WI38 (cell line): ENCODE data around the gene UVRAG.

Source experiments
- H3K4me3 ChIP-seq: 2 replicates; pipeline ENCODE4 v1.5.1; 2011; ENCODE audit warnings: low read depth, mild to moderate bottlenecking, control low read depth, low read length
- TF ChIP-seq, protein P1 (sequence below): IDR thresholded peaks from 2 replicates; pipeline ENCODE4 v1.5.1; 2012; ENCODE audit warnings: low read depth, mild to moderate bottlenecking, control low read depth, low read length

UVRAG gene

DNA sequence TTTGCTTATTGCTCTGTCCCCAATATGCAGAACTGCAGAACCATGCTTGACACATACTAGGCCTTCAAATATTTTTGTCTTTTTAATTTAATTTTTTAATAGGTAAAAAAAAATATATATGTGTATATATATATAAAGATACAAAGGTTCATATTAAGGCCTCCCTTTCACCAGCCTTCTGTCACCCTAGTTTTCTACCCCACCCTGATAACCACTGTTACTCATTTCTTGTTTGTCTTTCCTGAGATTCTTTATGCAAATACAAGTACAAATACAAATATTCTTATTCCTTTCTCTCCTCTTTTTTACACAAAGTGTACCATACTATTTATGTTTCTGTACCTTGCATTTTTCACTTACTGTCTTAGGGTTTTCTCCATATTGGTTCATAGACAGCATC, 43.0 kb downstream of the UVRAG start:
- no peak overlapping the region for H3K4me3 ChIP-seq
- TF ChIP-seq, protein P1, sequence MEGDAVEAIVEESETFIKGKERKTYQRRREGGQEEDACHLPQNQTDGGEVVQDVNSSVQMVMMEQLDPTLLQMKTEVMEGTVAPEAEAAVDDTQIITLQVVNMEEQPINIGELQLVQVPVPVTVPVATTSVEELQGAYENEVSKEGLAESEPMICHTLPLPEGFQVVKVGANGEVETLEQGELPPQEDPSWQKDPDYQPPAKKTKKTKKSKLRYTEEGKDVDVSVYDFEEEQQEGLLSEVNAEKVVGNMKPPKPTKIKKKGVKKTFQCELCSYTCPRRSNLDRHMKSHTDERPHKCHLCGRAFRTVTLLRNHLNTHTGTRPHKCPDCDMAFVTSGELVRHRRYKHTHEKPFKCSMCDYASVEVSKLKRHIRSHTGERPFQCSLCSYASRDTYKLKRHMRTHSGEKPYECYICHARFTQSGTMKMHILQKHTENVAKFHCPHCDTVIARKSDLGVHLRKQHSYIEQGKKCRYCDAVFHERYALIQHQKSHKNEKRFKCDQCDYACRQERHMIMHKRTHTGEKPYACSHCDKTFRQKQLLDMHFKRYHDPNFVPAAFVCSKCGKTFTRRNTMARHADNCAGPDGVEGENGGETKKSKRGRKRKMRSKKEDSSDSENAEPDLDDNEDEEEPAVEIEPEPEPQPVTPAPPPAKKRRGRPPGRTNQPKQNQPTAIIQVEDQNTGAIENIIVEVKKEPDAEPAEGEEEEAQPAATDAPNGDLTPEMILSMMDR, result no peak

DNA sequence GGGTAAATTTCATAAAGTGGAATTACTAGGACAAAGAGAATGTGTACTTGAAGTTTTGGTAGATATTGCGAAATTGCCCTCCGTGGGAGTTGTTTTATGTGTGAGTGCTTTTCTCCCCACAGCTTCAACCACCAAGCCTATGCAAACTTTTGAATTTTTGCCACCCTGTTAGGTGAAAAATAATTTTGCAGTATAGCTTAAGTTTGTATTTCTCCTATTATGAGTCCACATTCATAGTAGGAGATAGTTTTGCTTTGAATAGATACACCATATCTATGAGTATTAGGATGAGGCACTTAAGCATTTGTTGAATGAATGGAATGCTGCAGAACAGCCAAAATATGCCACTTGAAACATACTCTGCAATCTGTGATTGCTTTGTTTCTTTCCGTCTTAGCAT, 43.6 kb downstream of the UVRAG start:
- TF ChIP-seq, protein P1, result no peak
- H3K4me3 ChIP-seq, result no peak overlapping the region

DNA sequence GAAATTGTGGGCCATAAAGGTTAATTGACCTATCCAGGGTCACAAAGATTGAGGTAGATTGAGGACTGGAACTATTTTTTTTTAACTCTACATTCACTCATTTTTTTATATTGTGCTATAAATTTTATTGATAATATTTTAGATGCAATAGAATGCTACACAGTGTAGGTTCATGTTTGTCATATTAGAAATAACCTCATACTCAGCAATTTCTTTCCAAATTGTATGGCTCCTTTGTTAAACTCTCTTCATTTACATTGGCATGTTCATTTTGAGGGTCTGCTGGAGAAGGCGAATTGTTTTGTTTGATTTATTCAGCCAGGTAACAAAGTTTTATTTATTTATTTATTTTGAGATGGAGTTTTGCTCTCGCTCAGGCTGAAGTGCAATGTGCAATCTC, 44.6 kb downstream of the UVRAG start:
- TF ChIP-seq, protein P1, result no peak
- no peak overlapping the region for H3K4me3 ChIP-seq

DNA sequence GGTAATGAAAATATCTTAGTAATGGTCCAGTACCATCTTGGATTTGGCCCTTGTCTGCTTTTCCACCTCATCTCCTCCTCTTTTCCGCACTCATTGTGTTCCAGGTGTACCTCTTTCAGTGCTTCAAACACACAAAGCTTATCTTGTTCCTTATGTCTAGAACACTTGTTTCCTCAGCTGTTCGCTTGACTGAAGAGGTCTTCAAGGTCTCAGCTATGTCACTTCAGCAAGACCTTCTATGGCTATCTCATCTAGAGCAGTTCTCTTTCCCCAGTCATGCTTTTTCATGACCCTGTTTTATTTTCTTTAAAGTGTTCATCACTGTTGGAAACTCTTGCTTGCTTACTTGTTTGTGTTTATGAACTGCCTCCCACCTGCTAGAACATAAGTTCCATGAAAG, 47.4 kb downstream of the UVRAG start:
- no peak overlapping the region for H3K4me3 ChIP-seq
- TF ChIP-seq, protein P1, result no peak

DNA sequence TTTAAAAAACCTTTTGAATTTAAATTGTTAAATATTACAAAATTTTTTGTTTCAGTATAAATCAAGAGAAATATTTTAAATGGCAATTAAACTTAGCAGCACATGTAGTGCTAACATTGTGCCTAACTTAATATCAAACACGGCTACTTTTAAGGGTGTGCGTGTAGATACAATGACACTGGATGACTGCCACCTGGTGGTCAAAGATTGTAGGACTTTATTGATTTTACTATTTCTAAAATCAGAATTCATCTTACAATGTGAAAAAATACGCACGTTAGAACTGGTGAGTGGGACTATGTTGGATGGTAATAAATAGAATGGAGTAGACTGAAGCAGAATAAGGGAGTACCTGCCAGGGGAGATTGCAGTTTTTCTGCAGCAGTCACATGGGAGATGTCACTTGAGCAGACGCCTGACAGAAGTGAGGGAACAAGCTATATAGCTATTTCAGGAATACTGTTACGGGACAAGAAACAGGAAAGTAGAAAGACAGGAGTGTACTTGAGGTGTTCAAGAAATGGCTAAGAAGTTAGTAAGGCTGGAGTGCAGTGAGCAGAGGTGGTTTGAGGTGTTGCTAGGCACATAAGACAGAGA, 52.9 kb downstream of the UVRAG start:
- TF ChIP-seq, protein P1, result peak; percentile 30
- H3K4me3 ChIP-seq, result no peak overlapping the region

DNA sequence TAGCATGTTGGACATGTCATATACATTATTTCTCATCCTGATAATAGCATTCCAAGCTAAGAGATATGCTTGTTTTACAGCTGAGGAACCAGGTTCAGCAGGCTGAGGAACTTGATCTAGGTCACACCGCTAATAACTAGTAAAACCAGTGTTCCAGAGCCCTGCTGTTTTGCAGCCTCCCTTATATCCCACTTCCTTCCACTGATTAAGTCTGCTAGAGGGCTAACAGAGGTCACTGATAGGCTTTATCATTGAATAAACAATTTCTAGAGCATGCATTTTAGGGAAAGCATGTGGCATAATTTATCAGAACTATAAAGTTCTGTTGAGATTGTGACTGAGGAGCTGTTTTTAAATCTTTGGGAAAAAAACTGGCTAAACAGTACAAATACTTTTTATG, 54.0 kb downstream of the UVRAG start:
- no peak overlapping the region for H3K4me3 ChIP-seq
- TF ChIP-seq, protein P1, result no peak

DNA sequence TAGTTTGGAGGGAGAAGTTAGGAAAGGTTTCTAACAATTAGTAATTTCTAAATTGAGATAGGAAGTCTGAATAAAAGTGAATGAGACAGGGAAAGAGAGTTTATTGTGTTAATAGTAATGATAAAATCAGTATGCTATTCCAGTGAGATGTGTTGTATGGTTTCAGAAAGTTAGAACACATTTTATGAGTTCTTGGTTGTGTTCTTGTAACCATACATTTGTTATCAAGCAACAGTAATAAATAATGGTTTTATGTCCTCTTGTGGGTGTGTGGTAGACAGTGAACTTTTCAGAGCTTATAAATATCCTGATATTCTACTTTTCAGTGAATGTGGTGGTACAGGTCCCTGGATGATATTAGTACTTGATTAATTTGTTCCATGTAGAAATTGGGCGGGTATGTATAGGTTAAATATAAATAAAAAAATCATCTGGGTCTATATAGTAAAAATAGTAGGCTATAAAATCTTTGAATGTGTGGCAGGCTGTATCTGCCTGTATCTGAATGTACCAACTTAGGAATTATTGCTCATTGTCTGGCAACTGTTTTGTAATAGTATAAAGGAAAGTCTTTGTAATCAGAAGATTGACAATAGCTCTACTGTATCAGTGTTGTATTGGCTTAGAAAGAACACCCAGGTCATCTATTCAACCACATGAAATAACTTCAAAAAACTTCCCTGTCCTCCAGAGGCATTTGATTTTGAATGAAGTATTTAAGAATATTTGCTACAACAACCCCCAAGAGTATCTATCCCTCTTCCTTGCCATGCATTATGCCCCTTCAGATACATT, 54.8 kb downstream of the UVRAG start:
- H3K4me3 ChIP-seq, result no peak overlapping the region
- TF ChIP-seq, protein P1, result no peak
